ENCODE data around the gene TOLLIP. TPM values are rescaled to one million over a fixed set of nuclear protein-coding genes. Genes with fewer than 3 reads are reported as not detected.

TOLLIP gene
- total RNA-seq, 1 experiment from 2014 or later = 29.5 TPM

GRCh38 chr11:1353383-1354124 lies 44.1 kb upstream of the TOLLIP start:
- H3K9me2 ChIP-seq (ENCODE audit: insufficient read depth) = no peaks in the 10 kb centered on the region
- ChIA-PET CTCF (no interaction called here), POLR2A (ENCODE audit: unreplicated experiment) (no interaction called here)
- intact Hi-C loops (cut with micrococcal nuclease; ENCODE audit: unreplicated experiment) = no loop called here
- no peak overlapping the region for H3K4me3 ChIP-seq
- BruUV-seq (replicated peaks) = no TSS peak
- H3K36me3 ChIP-seq (ENCODE audit: low read depth) = no peaks in the 10 kb centered on the region
- no peak overlapping the region for H2AFZ ChIP-seq
- H3K4me1 ChIP-seq (replicated peaks; ENCODE audit: insufficient read depth) = no peaks in the 10 kb centered on the region
- H3K9me3 ChIP-seq (ENCODE audit: insufficient read depth, low read depth) = no peaks in the 10 kb centered on the region
- no peaks in the 10 kb centered on the region for H3K79me2 ChIP-seq (ENCODE audit: low read depth)
- no peaks in the 10 kb centered on the region for H4K20me1 ChIP-seq (ENCODE audit: insufficient read depth)
- no peak for DNase-seq
- H3K27me3 ChIP-seq (ENCODE audit: insufficient read depth, low read depth) = no peaks in the 10 kb centered on the region
- H3K27ac ChIP-seq = no peak overlapping the region
- H3K4me2 ChIP-seq = no peak overlapping the region
- no peak for TF ChIP-seq EZH2 (IDR thresholded peaks at IDR 0.05; ENCODE audit: low read depth)
- TF ChIP-seq, protein P1, sequence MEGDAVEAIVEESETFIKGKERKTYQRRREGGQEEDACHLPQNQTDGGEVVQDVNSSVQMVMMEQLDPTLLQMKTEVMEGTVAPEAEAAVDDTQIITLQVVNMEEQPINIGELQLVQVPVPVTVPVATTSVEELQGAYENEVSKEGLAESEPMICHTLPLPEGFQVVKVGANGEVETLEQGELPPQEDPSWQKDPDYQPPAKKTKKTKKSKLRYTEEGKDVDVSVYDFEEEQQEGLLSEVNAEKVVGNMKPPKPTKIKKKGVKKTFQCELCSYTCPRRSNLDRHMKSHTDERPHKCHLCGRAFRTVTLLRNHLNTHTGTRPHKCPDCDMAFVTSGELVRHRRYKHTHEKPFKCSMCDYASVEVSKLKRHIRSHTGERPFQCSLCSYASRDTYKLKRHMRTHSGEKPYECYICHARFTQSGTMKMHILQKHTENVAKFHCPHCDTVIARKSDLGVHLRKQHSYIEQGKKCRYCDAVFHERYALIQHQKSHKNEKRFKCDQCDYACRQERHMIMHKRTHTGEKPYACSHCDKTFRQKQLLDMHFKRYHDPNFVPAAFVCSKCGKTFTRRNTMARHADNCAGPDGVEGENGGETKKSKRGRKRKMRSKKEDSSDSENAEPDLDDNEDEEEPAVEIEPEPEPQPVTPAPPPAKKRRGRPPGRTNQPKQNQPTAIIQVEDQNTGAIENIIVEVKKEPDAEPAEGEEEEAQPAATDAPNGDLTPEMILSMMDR (conservative IDR thresholded peaks at IDR 0.05) = no peak
- no peaks in the 10 kb centered on the region for H3F3A ChIP-seq (ENCODE audit: insufficient read depth, low read depth)

GRCh38 chr11:1352696-1353382 lies 43.4 kb upstream of the TOLLIP start:
- no peak for DNase-seq
- Histone ChIP-seq H3K9me3 (ENCODE audit: insufficient read depth, low read depth) (no peaks in the 10 kb centered on the region), H3K9me2 (ENCODE audit: insufficient read depth) (no peaks in the 10 kb centered on the region), H3F3A (ENCODE audit: insufficient read depth, low read depth) (no peaks in the 10 kb centered on the region), H3K79me2 (ENCODE audit: low read depth) (no peaks in the 10 kb centered on the region), H3K4me1 (replicated peaks; ENCODE audit: insufficient read depth) (no peaks in the 10 kb centered on the region), H3K4me2 (no peak overlapping the region), H3K36me3 (ENCODE audit: low read depth) (no peaks in the 10 kb centered on the region), H2AFZ (no peak overlapping the region), H4K20me1 (ENCODE audit: insufficient read depth) (no peaks in the 10 kb centered on the region), H3K27ac (no peak overlapping the region), H3K27me3 (ENCODE audit: insufficient read depth, low read depth) (no peaks in the 10 kb centered on the region), H3K4me3 (no peak overlapping the region)
- CTCF ChIA-PET = no interaction called here
- no TSS peak for BruUV-seq (replicated peaks)
- POLR2A ChIA-PET (ENCODE audit: unreplicated experiment) = no interaction called here
- TF ChIP-seq EZH2 (IDR thresholded peaks at IDR 0.05; ENCODE audit: low read depth) = no peak
- TF ChIP-seq, protein P1 (conservative IDR thresholded peaks at IDR 0.05) = no peak
- intact Hi-C loops (cut with micrococcal nuclease; ENCODE audit: unreplicated experiment) = no loop called here

DNA sequence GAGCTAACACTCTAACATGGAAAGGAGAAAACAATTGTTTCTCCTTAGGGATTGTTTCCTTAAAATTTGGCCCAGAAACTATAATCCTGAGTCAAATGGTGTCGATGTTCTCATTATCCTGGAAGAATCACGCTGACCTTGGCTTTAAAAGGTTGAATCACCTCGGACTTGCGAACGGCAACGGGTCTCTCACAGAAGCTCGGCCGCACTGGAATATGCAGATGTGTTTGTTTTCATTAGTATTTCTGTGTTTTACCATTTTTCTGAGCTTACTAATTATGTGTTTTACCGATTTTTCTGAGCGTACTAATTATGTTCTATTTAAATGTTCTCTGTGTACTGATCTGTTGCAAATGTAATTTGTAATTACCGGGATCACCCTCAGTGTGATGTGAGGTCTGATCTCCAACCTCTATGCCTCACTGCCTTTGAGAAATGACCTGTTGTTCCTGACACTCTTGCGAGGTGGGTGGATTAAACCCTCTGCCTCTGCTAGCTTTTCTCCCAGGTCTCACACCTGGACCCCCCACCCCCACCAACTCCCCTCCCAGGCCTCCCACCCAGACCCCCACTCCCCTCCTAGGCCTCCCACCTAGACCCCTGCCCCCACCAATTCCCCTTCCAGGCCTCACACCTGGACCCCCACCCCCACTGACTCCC lies 42.0 kb upstream of the TOLLIP start:
- Histone ChIP-seq H3F3A (ENCODE audit: insufficient read depth, low read depth) (no peaks in the 10 kb centered on the region), H4K20me1 (ENCODE audit: insufficient read depth) (no peaks in the 10 kb centered on the region), H3K27ac (no peak overlapping the region), H3K9me3 (ENCODE audit: insufficient read depth, low read depth) (no peaks in the 10 kb centered on the region), H3K4me2 (peak overlapping the region; percentile 19; the same call in 1 of the 2 replicates), H3K79me2 (ENCODE audit: low read depth) (no peaks in the 10 kb centered on the region), H3K4me3 (no peak overlapping the region), H3K9me2 (ENCODE audit: insufficient read depth) (no peaks in the 10 kb centered on the region), H2AFZ (no peak overlapping the region), H3K4me1 (replicated peaks; ENCODE audit: insufficient read depth) (no peaks in the 10 kb centered on the region), H3K36me3 (ENCODE audit: low read depth) (no peaks in the 10 kb centered on the region), H3K27me3 (ENCODE audit: insufficient read depth, low read depth) (no peaks in the 10 kb centered on the region)
- ChIA-PET POLR2A (ENCODE audit: unreplicated experiment) (interaction anchor here (0.8 kb wide), 1 partner anchor 58 kb away, joined by 10 read pairs; no protein-coding TSS in a partner anchor), CTCF (no interaction called here)
- no TSS peak for BruUV-seq (replicated peaks)
- TF ChIP-seq EZH2 (IDR thresholded peaks at IDR 0.05; ENCODE audit: low read depth) = no peak
- TF ChIP-seq, protein P1 (conservative IDR thresholded peaks at IDR 0.05) = no peak
- peak in 1 of 2 experiments; percentile 52 for DNase-seq
- intact Hi-C loops (cut with micrococcal nuclease; ENCODE audit: unreplicated experiment) = no loop called here
